Uterus (tissue), 4 donors: Measurements from ENCODE around the gene DAB2IP. TPM values are rescaled to one million over a fixed set of nuclear protein-coding genes. Genes with fewer than 3 reads are reported as not detected.

Experiments used
- DNase-seq, 2 donors: peaks; one replicate each; pipeline ENCODE4 v3.0.0-alpha.2; 2019 to 2020
- H3K27ac ChIP-seq, 2 donors: fragments of 200-600 bp; sonication (generic); 1 replicate in 1 of 2; 2 replicates in 1 of 2; pipeline ENCODE4 v1.5.1; 2016 to 2018
- H3K27me3 ChIP-seq, 2 donors: fragments of 200-600 bp; sonication (generic); one replicate each; pipeline ENCODE4 v1.5.1; 2018 to 2019; ENCODE audit warnings: control low read depth in 1 of 2
- H3K36me3 ChIP-seq, 2 donors: fragments of 200-600 bp; sonication (generic); one replicate each; pipeline ENCODE4 v1.5.1; 2019; ENCODE audit warnings: control low read depth in 1 of 2
- H3K4me1 ChIP-seq, 2 donors: fragments of 200-600 bp; sonication (generic); one replicate each; pipeline ENCODE4 v1.5.1; 2018 to 2019; ENCODE audit warnings: control low read depth in 1 of 2
- H3K4me3 ChIP-seq, 2 donors: fragments of 200-600 bp; sonication (generic); 1 replicate in 1 of 2; 2 replicates in 1 of 2; pipeline ENCODE4 v1.5.1; 2018 to 2019; ENCODE audit warnings: mild to moderate bottlenecking in 1 of 2
- H3K9me3 ChIP-seq, 2 donors: fragments of 200-600 bp; sonication (generic); one replicate each; pipeline ENCODE4 v1.5.1; 2019; ENCODE audit warnings: control low read depth in 1 of 2
- POLR2A ChIP-seq, 2 donors: fragments of 450-650 bp; IDR thresholded peaks; one replicate each; pipeline ENCODE4 v1.6.1; 2016; ENCODE audit warnings: antibody characterized with exemption in 2 of 2, mild to moderate bottlenecking in 1 of 2, moderate library complexity in 1 of 2
- intact Hi-C: fragments of 100-400 bp; cut with DNase I; formaldehyde crosslinking; loops from one replicate; pipeline ENCODE4 v1.15.1; 2023; ENCODE audit warnings: low total_unique reads
- total RNA-seq, 4 donors: library from RNA; depleted of rRNA in 3 of 4; stranded (reverse); fragments of >200 nt in 3 of 4; gene quantifications; one replicate each; pipeline versions ENCODE4 v1.1.0 to v1.2.4, GENCODE V29; 2014 to 2023
- TF ChIP-seq, protein P1 (sequence below), 4 experiments: fragments of 200-600 bp in 2 of 4; fragments of 450-650 bp in 2 of 4; sonication (generic) in 2 of 4; IDR thresholded peaks; one replicate each; pipeline ENCODE4 v1.5.1; 2016 to 2019; ENCODE audit warnings: antibody characterized with exemption in 4 of 4, mild to moderate bottlenecking in 2 of 4, moderate library complexity in 1 of 4
- donor health status: DM: yes; HTN: yes; CAD: no.

The DAB2IP gene
- total RNA-seq, 4 donors from 2014 or later = 22.0 to 139 (median 31.6) TPM

DNA sequence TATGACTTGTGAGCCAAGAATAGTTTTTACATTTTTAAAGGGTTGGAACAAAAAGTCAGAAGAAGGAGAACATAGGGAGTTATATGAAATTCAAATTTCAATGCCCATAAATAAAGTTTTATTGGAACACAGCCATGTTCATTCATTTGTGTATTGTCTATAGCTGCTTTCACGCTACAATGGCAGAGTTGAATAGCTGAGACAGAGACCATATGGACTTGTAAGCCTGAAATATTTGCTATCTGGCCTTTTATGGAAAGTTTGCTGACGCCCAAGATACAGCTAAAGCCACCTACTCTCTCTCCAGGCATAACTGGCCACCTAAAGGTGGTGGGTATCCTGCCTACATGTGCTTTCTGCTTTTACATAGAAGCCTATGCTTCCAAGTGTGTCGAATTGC, 10.9 kb downstream of the DAB2IP start:
- no peaks in the 10 kb centered on the region for H3K27me3 ChIP-seq
- no peak overlapping the region for H3K4me3 ChIP-seq
- TF ChIP-seq, protein P1, sequence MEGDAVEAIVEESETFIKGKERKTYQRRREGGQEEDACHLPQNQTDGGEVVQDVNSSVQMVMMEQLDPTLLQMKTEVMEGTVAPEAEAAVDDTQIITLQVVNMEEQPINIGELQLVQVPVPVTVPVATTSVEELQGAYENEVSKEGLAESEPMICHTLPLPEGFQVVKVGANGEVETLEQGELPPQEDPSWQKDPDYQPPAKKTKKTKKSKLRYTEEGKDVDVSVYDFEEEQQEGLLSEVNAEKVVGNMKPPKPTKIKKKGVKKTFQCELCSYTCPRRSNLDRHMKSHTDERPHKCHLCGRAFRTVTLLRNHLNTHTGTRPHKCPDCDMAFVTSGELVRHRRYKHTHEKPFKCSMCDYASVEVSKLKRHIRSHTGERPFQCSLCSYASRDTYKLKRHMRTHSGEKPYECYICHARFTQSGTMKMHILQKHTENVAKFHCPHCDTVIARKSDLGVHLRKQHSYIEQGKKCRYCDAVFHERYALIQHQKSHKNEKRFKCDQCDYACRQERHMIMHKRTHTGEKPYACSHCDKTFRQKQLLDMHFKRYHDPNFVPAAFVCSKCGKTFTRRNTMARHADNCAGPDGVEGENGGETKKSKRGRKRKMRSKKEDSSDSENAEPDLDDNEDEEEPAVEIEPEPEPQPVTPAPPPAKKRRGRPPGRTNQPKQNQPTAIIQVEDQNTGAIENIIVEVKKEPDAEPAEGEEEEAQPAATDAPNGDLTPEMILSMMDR (IDR thresholded peaks at IDR 0.05) = no peak
- no peak for TF ChIP-seq POLR2A (IDR thresholded peaks at IDR 0.05)
- H3K27ac ChIP-seq = peak overlapping the region in 1 of 2 donors; percentile 37
- H3K4me1 ChIP-seq = peaks cover under 1 to 4% of the 10 kb centered on the region in 2 donors
- intact Hi-C loops = no loop called here
- no peaks in the 10 kb centered on the region for H3K9me3 ChIP-seq
- no peaks in the 10 kb centered on the region for H3K36me3 ChIP-seq
- DNase-seq = no peak

DNA sequence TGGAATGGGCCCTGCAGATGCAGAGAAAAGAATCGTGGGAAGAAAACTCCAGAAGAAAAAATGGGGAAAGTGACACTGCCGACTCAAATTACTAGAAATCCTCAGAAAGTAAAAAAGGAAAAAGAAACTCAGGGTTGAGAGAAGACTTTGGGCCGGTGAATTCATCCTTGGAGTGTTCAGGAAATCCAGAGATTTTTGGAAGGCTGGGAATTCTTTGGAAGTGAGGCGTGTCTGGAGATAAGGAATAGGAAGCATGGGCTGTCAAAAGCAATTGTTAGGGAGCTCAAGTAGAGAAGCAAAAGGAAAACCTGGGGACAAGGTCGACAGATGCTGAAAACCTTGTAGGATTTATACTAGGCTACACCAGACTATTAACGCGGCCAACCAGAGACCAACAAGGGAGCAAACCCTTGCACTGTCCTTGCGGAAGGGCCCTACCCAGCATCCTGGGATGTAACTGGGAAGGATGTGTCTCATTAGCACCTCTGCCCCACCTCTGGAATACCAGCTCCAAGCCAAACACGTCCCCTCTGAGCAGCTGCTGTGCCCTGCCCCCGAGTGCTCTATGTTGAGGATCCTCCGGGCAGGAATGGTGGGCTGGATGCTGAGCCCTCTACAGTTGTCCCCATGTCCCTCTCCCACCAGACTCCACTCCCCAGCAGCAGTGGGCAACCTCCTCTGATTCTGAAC, 11.6 kb downstream of the DAB2IP start:
- intact Hi-C loops = no loop called here
- DNase-seq = no peak
- no peaks in the 10 kb centered on the region for H3K9me3 ChIP-seq
- H3K27me3 ChIP-seq = no peaks in the 10 kb centered on the region
- no peaks in the 10 kb centered on the region for H3K36me3 ChIP-seq
- TF ChIP-seq, protein P1 (IDR thresholded peaks at IDR 0.05) = no peak
- no peak for TF ChIP-seq POLR2A (IDR thresholded peaks at IDR 0.05)
- peak overlapping the region; percentile 29 to 37 for H3K27ac ChIP-seq
- no peak overlapping the region for H3K4me3 ChIP-seq
- peaks cover 0 to 4% of the 10 kb centered on the region in 2 donors for H3K4me1 ChIP-seq

GRCh38 chr9:121663591-121663990, 12.2 kb downstream of the DAB2IP start:
- H3K36me3 ChIP-seq = no peaks in the 10 kb centered on the region
- no peaks in the 10 kb centered on the region for H3K9me3 ChIP-seq
- no peak overlapping the region for H3K4me3 ChIP-seq
- DNase-seq = no peak
- peaks cover 0 to 4% of the 10 kb centered on the region in 2 donors for H3K4me1 ChIP-seq
- H3K27ac ChIP-seq = peak overlapping the region; percentile 17 to 29
- TF ChIP-seq, protein P1 (IDR thresholded peaks at IDR 0.05) = no peak
- no peak for TF ChIP-seq POLR2A (IDR thresholded peaks at IDR 0.05)
- no peaks in the 10 kb centered on the region for H3K27me3 ChIP-seq
- intact Hi-C loops = no loop called here

- no peak overlapping the region for H3K4me3 ChIP-seq
- no peak for DNase-seq
- no peaks in the 10 kb centered on the region for H3K36me3 ChIP-seq
- intact Hi-C loops = no loop called here
- no peak for TF ChIP-seq POLR2A (IDR thresholded peaks at IDR 0.05)
- TF ChIP-seq, protein P1 (IDR thresholded peaks at IDR 0.05) = no peak
- H3K27ac ChIP-seq = no peak overlapping the region
- H3K4me1 ChIP-seq = peaks cover 0 to 4% of the 10 kb centered on the region in 2 donors
- H3K27me3 ChIP-seq = no peaks in the 10 kb centered on the region
- H3K9me3 ChIP-seq = no peaks in the 10 kb centered on the region
Observed at GRCh38 chr9:121666294-121666693, 14.9 kb downstream of the DAB2IP start.

DNA sequence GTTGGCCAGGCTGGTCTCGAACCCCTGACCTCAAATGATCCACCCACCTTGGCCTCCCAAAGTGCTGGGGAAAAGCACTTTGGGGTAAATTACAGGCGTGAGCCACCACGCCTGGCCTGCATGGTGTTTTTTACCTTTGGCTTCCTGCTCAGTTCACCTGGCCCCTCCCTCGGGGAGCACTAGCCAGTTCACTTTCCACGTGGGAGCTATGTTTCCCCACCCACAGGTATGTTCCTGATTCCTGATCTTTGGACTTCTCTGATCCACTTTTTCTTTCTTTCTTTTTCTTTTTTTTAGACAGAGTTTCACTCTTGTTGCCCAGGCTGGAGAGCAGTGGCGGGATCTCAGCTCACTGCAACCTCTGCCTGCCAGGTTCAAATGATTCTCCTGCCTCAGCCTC, 15.8 kb downstream of the DAB2IP start:
- no peak for DNase-seq
- TF ChIP-seq POLR2A (IDR thresholded peaks at IDR 0.05) = no peak
- TF ChIP-seq, protein P1 (IDR thresholded peaks at IDR 0.05) = no peak
- H3K4me1 ChIP-seq = peaks cover 0 to 4% of the 10 kb centered on the region in 2 donors
- intact Hi-C loops = no loop called here
- no peaks in the 10 kb centered on the region for H3K36me3 ChIP-seq
- no peak overlapping the region for H3K27ac ChIP-seq
- H3K4me3 ChIP-seq = no peak overlapping the region
- no peaks in the 10 kb centered on the region for H3K9me3 ChIP-seq
- no peaks in the 10 kb centered on the region for H3K27me3 ChIP-seq
